Lower lobe of right lung (tissue), 2 donors: ENCODE measurements around the gene CSAD. TPM values are rescaled to one million over a fixed set of nuclear protein-coding genes. Genes with fewer than 3 reads are reported as not detected.

Experiments used
- ATAC-seq, 2 donors: fragments of 200-7000 bp; cut with Tn5 transposase; one replicate each; pipeline ENCODE4 v1.9.1; 2020 to 2022; ENCODE audit warnings: mild to moderate bottlenecking in 2 of 2, moderate library complexity in 2 of 2
- DNase-seq: peaks from one replicate; pipeline ENCODE4 v3.0.0-alpha.2; 2020
- H3K27ac ChIP-seq: fragments of 200-600 bp; one replicate; pipeline ENCODE4 v1.8.0; 2022
- H3K27me3 ChIP-seq: fragments of 200-600 bp; one replicate; pipeline ENCODE4 v1.8.0; 2022; ENCODE audit warnings: low read depth
- H3K36me3 ChIP-seq: fragments of 200-600 bp; one replicate; pipeline ENCODE4 v1.8.0; 2022; ENCODE audit warnings: mild to moderate bottlenecking
- H3K4me1 ChIP-seq: fragments of 200-600 bp; one replicate; pipeline ENCODE4 v1.8.0; 2022
- H3K4me3 ChIP-seq: fragments of 200-600 bp; one replicate; pipeline ENCODE4 v1.8.0; 2022; ENCODE audit warnings: mild to moderate bottlenecking
- H3K9me3 ChIP-seq: fragments of 200-600 bp; one replicate; pipeline ENCODE4 v1.8.0; 2022
- CTCF ChIP-seq: fragments of 200-600 bp; IDR thresholded peaks from one replicate; pipeline ENCODE4 v1.8.0; 2022; ENCODE audit warnings: antibody characterized with exemption, mild to moderate bottlenecking
- intact Hi-C: fragments of 100-400 bp; cut with DNase I; formaldehyde crosslinking; loops from one replicate; pipeline ENCODE4 v1.11.0; 2022
- total RNA-seq: library from RNA; stranded (reverse); fragmentation: NEBNext Ultra II Directional; extraction: Animal tissue kit (Norgen Biotek cat#: 25700); gene quantifications from one replicate; pipeline ENCODE4 v1.2.1, GENCODE V29; 2021
- donor health status: DM: no; HTN: yes; CAD: no; lungs with severe emphysema.

The CSAD gene
- total RNA-seq, 1 donor from 2014 or later = 39.2 TPM

GRCh38 chr12:53215497-53215896, 34.8 kb upstream of the CSAD start:
- Histone ChIP-seq H3K4me1 (peaks cover 67% of the 10 kb centered on the region), H3K27me3 (no peaks in the 10 kb centered on the region)
- ATAC-seq = no peak

GRCh38 chr12:53214687-53215455, 34.1 kb upstream of the CSAD start:
- ATAC-seq = no peak
- Histone ChIP-seq H3K27me3 (no peaks in the 10 kb centered on the region), H3K27ac (peak overlapping the region; percentile 95), H3K4me3 (peak overlapping the region; percentile 6), H3K36me3 (peaks cover 53% of the 10 kb centered on the region), H3K9me3 (no peaks in the 10 kb centered on the region), H3K4me1 (peaks cover 67% of the 10 kb centered on the region)
- no peak for DNase-seq
- no peak for TF ChIP-seq CTCF
- intact Hi-C loops = loop anchor here (5.0 kb wide), 1 partner anchor 72 kb away; no protein-coding TSS in a partner anchor

More at GRCh38 chr12:53215497-53215896, 34.8 kb upstream of the CSAD start:
- peaks cover 50% of the 10 kb centered on the region for H3K36me3 ChIP-seq
- H3K9me3 ChIP-seq = no peaks in the 10 kb centered on the region
- H3K4me3 ChIP-seq = no peak overlapping the region
- peak overlapping the region; percentile 95 for H3K27ac ChIP-seq
- intact Hi-C loops = no loop called here
- no peak for TF ChIP-seq CTCF
- DNase-seq = no peak

DNA sequence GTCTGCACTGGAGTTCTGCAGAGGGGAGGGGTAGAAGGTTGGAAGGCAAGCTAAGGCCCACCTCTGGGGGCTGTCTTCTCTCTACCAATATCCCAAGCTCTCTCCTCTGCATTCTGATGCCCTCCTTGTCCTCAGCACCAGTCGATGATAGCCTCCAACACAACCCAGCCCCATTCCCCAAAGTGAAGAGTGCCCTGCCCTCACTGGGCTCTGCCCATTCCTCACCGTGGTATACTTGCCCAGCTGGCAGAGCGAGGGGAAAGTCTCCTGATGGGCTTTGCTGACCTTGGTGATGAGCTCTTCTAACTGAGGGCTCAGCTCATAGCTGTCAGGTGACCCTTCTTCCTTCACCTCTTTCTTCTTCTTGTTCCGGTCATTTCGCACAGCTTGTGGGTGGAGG, 33.5 kb upstream of the CSAD start:
- Histone ChIP-seq H3K9me3 (no peaks in the 10 kb centered on the region), H3K4me3 (peak overlapping the region; percentile 6), H3K27me3 (no peaks in the 10 kb centered on the region), H3K36me3 (peaks cover 53% of the 10 kb centered on the region), H3K4me1 (peaks cover 69% of the 10 kb centered on the region), H3K27ac (peak overlapping the region; percentile 95)
- intact Hi-C loops = loop anchor here (5.0 kb wide), 1 partner anchor 73 kb away; no protein-coding TSS in a partner anchor
- ATAC-seq = no peak
- TF ChIP-seq CTCF = no peak
- no peak for DNase-seq

GRCh38 chr12:53213348-53213747, 32.6 kb upstream of the CSAD start:
- peak; percentile 92 for TF ChIP-seq CTCF
- H3K27ac ChIP-seq = no peak overlapping the region
- no peak overlapping the region for H3K4me3 ChIP-seq
- no peaks in the 10 kb centered on the region for H3K9me3 ChIP-seq
- peaks cover 69% of the 10 kb centered on the region for H3K4me1 ChIP-seq
- H3K36me3 ChIP-seq = peaks cover 53% of the 10 kb centered on the region
- ATAC-seq (peak; percentile 77 to 79), DNase-seq (peak; percentile 90)
- intact Hi-C loops = loop anchor here (5.0 kb wide), 1 partner anchor 74 kb away; no protein-coding TSS in a partner anchor
- no peaks in the 10 kb centered on the region for H3K27me3 ChIP-seq

GRCh38 chr12:53212931-53213330, 32.2 kb upstream of the CSAD start:
- Histone ChIP-seq H3K9me3 (no peaks in the 10 kb centered on the region), H3K27me3 (no peaks in the 10 kb centered on the region), H3K36me3 (peaks cover 53% of the 10 kb centered on the region), H3K4me1 (peaks cover 69% of the 10 kb centered on the region), H3K4me3 (no peak overlapping the region), H3K27ac (no peak overlapping the region)
- no peak for ATAC-seq
- no peak for TF ChIP-seq CTCF
- intact Hi-C loops = loop anchor here (5.0 kb wide), 1 partner anchor 74 kb away; no protein-coding TSS in a partner anchor
- no peak for DNase-seq
